Camera-type eye (tissue), 1 donor: ENCODE data around the gene CAV3. TPM values are rescaled to one million over a fixed set of nuclear protein-coding genes. Genes with fewer than 3 reads are reported as not detected.

Source experiments
- total RNA-seq: library from RNA; depleted of rRNA; stranded (reverse); fragments of >200 nt; gene quantifications from one replicate; pipeline ENCODE4 v1.2.3, GENCODE V29; 2014

CAV3 gene
- total RNA-seq = 8.4 TPM

DNA sequence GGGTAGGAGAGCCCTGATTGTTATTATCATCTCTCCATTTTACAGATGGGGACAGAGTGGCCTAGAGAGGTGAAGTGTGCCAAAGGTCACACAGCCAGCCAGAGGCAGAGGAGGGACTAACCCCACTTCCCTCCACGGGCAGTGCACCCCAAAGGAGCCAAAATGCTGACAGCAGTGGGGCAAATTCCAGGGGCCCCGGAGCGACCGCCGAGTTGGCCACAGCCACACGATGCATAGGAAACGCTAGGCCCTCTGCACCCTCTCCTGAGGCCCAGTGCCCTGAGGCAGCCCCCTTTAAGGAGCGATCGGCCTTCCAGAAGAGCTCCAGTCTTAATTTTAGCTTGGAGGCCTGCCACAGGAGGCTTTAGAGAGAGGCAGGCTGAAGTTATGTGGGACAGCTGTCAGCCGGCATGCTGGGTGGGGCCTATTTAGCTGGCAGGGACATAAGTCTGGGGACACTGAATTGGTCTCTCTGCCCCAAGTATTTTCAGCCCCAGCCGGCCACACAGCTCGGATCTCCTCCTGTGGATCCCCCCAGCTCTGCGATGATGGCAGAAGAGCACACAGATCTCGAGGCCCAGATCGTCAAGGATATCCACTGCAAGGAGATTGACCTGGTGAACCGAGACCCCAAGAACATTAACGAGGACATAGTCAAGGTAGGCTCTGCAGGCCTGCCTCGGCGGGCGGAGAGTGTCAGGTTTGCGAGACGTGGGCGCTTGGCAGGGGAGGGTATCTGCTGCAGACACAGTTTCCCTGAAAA, at the start of gene CAV3:
CAV3 (plus strand) TSS at position 471 of the 763 bp plus-strand sequence; CDS start at position 546, 75 bp downstream.

DNA sequence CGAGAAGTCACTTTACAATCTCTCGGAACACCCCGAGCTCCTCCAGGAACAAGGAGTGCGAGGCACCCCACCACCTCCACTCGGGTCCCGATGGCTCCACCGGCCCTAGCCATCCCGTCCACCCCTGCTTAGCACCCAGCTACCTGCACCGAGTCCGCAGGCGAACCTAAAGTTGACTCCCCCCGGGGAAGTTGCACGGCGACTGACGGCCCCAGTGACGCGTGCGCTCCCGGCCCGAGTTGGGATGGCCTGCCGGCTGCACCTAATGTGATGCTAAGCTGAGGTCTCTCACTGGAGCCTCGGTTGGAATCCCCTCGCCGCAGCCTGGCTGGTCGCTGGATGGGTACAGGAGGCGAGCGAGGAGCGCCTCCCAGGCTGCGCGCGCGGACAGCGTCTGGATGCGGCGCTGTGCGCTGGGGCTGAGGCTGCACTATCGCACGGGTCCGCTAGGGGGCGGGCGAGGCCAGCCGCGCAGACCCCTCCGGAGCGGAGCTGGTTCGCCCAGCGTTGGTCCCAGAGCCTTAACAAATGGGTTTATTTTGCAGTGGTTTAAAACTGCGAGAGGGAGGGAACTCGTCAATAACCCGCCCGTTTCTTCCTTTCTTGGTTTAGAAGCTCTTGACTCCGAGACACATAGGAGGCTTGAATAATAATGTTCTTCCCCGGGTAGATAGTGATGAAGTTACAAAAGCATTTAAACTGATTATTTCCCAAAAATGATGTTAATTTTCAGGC, 35.7 kb downstream of the CAV3 start, which contains the start of gene OXTR:
OXTR (minus strand) TSS at position 526 of the 735 bp plus-strand sequence. CDS start 1,426 bp downstream, outside the sequence.

Other genes starting within 250 kb of the CAV3 start
- gene LMCD1, start 232.0 kb upstream of the CAV3 start, total RNA-seq = 65.8 TPM
- gene SSUH2, start 89.0 kb upstream of the CAV3 start, total RNA-seq = 0.77 TPM
- 1.4 TPM for gene OXTR, start 35.8 kb downstream of the CAV3 start, total RNA-seq
- 23.7 TPM for gene RAD18, start 229.7 kb downstream of the CAV3 start, total RNA-seq